ENCODE data around the gene ROR1. TPM values are rescaled to one million over a fixed set of nuclear protein-coding genes. Genes with fewer than 3 reads are reported as not detected.

The ROR1 gene
- polyA plus RNA-seq, 1 experiment = 7.1 TPM

- no peaks in the 10 kb centered on the region for H3K27me3 ChIP-seq (ENCODE audit: control insufficient read depth, insufficient read depth, low read length)
- TF ChIP-seq CTCF (IDR thresholded peaks at IDR 0.05; ENCODE audit: low read depth, low read length) = no peak
- DNase-seq (ENCODE audit: low read depth, low spot score) = no peak
- ChIA-PET CTCF (no interaction called here), POLR2A (no interaction called here)
- H3K27ac ChIP-seq (ENCODE audit: low read depth, low read length) = no peak overlapping the region
- no peak overlapping the region for H3K4me3 ChIP-seq (ENCODE audit: low read depth, low read length)
- H3K9me3 ChIP-seq (ENCODE audit: control insufficient read depth, insufficient read depth, low read length) = no peaks in the 10 kb centered on the region
These were observed 232.6 kb downstream of the ROR1 start for GRCh38 chr1:64006276-64007051.

- no peaks in the 10 kb centered on the region for H3K9me3 ChIP-seq (ENCODE audit: control insufficient read depth, insufficient read depth, low read length)
- TF ChIP-seq CTCF (IDR thresholded peaks at IDR 0.05; ENCODE audit: low read depth, low read length) = no peak
- no peaks in the 10 kb centered on the region for H3K27me3 ChIP-seq (ENCODE audit: control insufficient read depth, insufficient read depth, low read length)
- H3K4me3 ChIP-seq (ENCODE audit: low read depth, low read length) = no peak overlapping the region
- ChIA-PET CTCF (interaction anchor here (0.6 kb wide), 1 partner anchor 97 kb away, joined by 4 read pairs; no protein-coding TSS in a partner anchor), POLR2A (no interaction called here)
- no peak for DNase-seq (ENCODE audit: low read depth, low spot score)
- no peak overlapping the region for H3K27ac ChIP-seq (ENCODE audit: low read depth, low read length)
These were observed 236.5 kb downstream of the ROR1 start for GRCh38 chr1:64010316-64010715.

- CTCF ChIA-PET = no interaction called here
- POLR2A ChIA-PET = no interaction called here
- H3K27ac ChIP-seq (ENCODE audit: low read depth, low read length) = no peak overlapping the region
These were observed 239.6 kb downstream of the ROR1 start for GRCh38 chr1:64013395-64013794.

GRCh38 chr1:64019818-64020217 is 246.0 kb downstream of the ROR1 start:
- ChIA-PET POLR2A (no interaction called here), CTCF (interaction anchor here (1.0 to 1.2 kb wide), 2 partner anchors 118 to 328 kb away, joined by 3 to 4 read pairs; no protein-coding TSS in a partner anchor)
- no peak overlapping the region for H3K27ac ChIP-seq (ENCODE audit: low read depth, low read length)

More at GRCh38 chr1:64013395-64013794, 239.6 kb downstream of the ROR1 start:
- Histone ChIP-seq H3K27me3 (ENCODE audit: control insufficient read depth, insufficient read depth, low read length) (no peaks in the 10 kb centered on the region), H3K4me3 (ENCODE audit: low read depth, low read length) (no peak overlapping the region), H3K9me3 (ENCODE audit: control insufficient read depth, insufficient read depth, low read length) (no peaks in the 10 kb centered on the region)
- DNase-seq (ENCODE audit: low read depth, low spot score) = no peak
- TF ChIP-seq CTCF (IDR thresholded peaks at IDR 0.05; ENCODE audit: low read depth, low read length) = no peak

More at GRCh38 chr1:64019818-64020217, 246.0 kb downstream of the ROR1 start:
- TF ChIP-seq CTCF (IDR thresholded peaks at IDR 0.05; ENCODE audit: low read depth, low read length) = no peak
- DNase-seq (ENCODE audit: low read depth, low spot score) = no peak
- H3K27me3 ChIP-seq (ENCODE audit: control insufficient read depth, insufficient read depth, low read length) = no peaks in the 10 kb centered on the region
- H3K4me3 ChIP-seq (ENCODE audit: low read depth, low read length) = no peak overlapping the region; the same call in 1 of the 2 replicates
- no peaks in the 10 kb centered on the region for H3K9me3 ChIP-seq (ENCODE audit: control insufficient read depth, insufficient read depth, low read length)
